GM21367 (cell line): ENCODE measurements around the gene PEX13.
"Not testable (repeated sequence)": the region's sequence is repeated elsewhere in the genome, so short reads cannot be mapped to it uniquely, and the experiment has no call there.

Experiments
- ATAC-seq: cut with Tn5 transposase; IDR thresholded peaks from one replicate; pipeline ENCODE4 v1.9.1; 2021; ENCODE audit not compliant: unreplicated experiment

Gene PEX13

DNA sequence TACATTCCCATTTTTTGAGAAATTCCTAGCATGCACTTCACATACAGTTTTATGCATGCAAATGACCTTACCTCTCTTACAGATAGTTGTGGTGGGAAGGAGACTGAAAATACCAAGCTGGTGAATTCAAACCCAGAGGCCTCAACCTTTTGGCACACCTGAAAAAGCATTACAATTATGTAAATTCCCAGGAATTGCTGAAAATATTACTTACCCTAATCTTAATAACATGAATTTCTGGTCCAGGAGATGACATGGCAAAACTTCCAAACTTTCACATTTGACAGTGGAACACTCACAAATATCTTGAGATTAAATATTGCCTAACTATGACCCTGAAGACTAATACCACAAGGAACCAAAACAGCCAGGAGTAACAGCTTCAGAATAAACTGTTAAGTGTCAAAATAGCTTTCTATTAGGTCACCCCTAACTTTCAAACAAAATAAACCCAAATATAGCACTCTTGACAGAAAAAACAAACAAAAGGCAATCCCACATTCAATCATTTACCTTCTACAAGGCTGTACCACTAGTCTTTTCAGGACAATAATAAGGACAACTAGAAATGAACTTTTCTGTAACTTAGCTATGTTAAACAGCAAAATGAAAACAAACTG lies 10.9 kb upstream of the PEX13 start:
- ATAC-seq: no peak

DNA sequence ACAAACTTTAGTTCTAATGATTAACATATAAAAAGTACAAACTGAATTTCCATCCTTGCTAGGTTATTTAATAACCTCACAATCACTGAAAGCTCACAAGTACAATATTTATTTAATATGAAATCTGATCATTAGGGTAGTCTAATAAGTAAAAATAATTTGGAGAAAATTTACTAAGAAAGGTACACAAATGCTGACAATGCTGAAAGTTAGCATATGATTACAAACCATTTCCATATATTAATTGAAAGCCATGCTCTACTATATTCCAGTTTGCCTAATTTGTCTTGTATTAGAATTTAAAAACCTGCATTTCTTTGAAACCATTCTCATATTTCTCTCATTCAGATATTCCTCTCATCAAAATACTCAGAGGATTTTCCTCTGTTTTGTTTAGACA lies 8.2 kb upstream of the PEX13 start:
- no peak for ATAC-seq

DNA sequence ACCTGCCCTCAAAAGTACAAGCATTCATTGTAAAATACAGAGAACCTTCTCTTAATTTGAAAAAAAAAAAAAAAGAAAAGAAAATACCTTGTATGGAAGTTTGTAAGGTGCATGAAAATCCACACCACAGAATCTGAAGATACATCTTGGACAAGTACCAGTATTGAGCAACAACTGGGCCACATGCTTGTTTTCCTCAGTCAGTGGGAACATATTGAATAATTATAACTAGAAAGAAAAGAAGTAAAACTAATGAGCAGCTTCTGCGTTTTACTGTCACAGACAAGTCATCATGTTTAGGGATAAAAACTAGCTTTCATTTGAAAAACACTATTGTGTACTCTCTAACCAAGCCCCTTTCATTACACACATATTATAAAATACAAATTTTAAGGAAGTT lies 5.8 kb upstream of the PEX13 start:
- ATAC-seq: no peak

DNA sequence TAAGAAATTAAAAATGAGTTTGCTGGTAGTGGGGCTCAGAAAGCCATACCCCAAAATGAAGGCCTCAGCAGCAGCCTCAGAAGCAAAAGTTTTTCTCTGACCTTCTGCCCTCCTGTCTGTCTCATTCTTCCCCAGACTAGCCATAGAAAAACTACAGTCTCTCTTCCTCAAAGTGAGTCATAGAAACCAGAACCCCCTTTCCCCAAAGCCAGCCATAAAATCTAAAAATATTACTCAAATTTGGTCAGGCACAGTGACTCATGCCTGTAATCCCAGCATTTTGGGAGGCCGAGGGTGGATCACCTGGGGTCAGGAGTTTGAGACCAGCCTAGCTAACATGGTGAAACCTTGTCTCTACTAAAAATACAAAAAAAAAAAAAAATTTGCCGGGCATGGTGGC lies 5.2 kb upstream of the PEX13 start:
- not testable (repeated sequence) for ATAC-seq

DNA sequence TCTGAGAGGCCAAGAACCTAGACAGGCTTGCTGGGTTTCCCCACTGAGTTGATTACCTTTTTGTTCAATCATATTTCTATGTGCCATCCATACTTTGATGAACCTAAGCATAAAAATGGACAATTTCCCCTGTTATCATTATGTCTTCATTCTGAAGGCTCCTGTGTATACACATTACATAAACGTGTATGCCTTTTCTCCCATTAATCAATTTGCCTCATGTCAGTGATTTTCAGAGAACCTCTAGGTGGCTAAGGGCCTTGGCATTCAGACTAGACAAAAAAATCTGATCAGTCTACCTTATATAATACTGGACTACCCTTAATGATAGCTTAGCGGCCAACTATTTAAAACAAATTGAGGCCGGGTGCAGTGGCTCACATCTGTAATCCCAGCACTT lies 4.1 kb upstream of the PEX13 start:
- ATAC-seq: no peak

DNA sequence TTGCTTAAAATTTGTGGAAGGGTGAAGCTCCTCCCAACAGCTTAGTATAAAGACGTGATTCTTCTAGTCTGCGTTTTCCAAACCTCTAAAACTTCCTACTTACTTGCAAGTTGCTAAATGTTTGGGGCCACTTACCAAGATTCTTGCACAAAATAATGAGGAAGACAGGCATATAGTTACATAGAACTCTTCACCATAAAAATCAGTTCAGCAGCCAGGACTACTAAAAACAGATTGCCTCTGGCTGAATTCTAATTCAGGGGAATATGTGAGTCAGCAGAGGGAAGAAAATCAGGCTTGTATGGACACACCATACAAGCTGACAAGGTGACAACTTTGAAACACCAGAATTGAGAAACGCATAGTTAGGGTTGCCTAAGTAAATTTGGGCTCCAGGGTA lies 2.8 kb upstream of the PEX13 start:
- no peak for ATAC-seq

DNA sequence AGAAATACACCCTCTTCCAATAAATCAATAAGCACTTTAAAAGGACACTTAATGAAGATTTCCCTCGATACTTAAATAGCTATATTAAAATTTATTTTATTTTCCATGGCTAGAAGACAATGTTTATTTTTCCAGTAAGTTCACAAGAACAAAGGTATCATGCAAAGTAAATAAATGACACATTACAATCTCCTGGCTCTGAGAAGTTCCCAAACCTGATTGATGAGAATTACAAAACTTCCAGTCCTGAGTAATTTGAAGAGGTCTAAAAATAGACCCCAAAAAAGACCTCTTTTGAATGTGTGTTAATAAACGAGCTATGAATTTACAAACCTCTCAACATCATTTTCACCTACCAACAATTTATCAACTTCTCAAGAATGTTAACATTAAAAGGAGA lies 1.5 kb upstream of the PEX13 start:
- ATAC-seq: no peak

DNA sequence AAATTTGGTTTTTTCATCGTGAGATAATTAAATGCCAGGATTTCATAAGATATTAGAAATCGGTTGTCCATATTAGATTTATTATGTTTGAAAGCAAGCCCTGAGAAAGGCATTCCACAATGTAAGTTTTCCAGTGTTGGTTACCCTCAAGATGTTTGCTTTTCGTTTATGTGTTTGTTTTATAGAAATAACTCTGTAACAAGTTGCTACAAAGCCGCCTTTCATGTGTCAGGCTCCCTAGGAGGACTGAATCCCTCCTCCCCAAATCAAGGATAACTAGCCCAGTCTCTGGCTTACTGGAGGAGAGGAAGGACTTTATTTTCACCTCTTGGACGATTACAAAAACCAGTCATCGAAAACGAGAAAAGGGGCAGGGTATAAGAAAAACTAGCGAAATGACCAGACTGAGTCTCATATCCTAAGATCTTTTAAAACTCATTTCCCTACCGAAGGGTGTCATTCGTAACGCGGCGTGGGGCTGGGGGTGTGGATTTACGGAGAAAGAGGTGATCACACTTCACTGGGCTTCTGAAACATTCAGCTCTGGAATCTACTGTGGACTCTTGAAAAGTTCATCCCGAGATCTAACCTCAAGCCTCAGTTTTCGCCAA lies 1.0 kb upstream of the PEX13 start:
- ATAC-seq: peak; percentile 16

DNA sequence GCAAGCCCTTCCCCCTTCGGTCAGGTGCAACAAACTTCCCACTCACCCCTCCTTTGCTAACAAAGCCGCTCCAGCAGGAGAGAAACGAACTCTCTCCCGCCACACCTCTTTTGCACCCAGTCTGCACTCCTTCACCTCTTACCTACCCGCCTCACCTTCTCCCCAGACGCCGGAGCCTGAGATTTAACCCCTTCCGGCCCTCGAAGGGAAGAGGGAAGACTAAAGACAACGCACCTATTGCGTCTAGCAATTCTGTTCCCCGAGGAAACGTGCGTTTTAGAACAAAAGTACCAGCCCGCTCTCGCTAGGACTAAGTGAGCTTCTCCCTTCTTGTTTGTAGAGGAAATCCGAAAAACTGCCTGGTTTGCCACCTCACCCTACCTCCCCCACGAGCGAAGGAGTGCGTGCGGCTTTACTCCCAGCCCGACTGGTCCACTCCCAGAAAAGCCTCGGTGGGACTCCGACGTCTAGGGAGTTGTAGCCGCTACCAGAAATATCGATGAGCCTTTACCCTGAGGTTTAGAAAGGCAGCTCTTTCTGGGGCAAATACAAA lies 441 bp upstream of the PEX13 start:
- ATAC-seq: peak; percentile 46

DNA sequence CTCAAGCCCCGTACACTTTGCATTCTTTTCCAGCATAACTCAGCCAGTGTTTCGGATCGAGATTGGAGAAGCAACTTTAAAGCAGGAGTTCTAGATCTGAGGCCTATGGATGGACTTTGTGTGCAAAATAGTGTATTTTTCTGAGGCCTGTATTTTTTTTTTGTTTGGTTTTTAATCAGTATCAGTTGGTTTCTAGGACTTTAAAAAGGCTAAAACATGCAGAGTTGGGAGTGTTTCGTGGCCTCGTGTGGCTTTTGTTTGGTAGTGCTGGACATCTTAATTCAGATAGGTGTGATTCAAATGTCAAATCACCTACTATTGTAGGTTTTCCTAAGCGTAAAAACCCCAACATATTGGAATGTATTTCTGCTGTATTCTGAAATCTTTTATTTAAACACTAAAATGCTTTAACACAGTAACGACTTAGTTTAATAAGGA lies 817 bp downstream of the PEX13 start:
- no peak for ATAC-seq

DNA sequence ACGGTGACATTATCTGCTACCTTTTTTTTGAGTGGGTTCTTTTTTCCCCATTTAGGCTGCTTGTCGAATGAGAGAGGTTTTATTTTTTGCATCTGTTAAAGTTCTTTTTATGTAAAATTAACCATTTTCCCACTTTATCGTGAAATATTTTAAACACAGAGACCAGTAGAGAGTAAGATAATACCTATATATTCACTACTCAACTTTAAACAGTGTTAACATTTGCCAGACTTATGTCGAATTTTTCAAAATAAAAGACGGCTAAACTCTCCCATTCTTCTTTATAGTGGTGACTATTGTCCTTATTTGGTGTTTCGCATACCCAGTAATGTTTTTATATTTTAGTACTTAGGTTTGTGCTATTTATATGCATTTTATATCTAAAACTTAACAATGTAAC lies 1.3 kb downstream of the PEX13 start:
- ATAC-seq: no peak

DNA sequence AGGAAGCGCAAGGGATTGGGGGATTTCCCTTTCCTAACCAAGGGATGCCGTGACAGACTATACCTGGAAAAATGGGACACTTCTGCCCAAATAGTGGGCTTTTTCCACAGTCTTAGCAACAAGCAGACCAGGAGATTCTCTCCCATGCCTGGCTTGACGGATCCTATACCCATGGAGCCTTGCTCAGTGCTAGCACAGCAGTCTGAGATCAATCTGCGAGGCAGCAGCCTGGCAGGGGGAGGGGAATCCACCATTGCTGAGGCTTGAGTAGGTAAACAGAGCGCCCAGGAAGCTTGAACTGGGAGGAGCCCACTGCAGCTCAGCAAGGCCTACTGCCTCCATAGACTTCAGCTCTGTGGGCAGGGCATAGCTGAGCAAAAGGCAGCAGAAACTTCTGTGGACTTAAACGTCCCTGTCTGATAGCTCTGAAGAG lies 3.7 kb downstream of the PEX13 start:
- no peak for ATAC-seq

DNA sequence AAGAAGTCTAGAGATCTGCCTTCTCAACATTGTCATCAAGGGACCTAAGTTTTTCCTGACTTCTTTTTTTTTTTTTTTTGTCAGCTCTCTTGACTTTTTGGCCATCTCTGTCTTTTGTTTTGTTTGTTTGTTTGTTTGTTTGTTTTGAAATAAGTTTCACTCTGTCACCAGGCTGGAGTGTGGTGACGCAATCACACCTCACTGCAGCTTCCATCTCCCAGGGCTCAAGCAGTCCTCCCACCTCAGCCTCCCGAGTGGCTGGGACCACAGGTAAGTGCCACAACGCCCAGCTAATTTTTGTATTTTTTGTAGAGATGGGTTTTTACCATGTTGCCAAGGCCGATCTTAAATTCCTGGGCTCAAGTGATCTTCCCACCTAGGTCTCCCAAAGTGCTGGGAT lies 6.2 kb downstream of the PEX13 start:
- no peak for ATAC-seq

DNA sequence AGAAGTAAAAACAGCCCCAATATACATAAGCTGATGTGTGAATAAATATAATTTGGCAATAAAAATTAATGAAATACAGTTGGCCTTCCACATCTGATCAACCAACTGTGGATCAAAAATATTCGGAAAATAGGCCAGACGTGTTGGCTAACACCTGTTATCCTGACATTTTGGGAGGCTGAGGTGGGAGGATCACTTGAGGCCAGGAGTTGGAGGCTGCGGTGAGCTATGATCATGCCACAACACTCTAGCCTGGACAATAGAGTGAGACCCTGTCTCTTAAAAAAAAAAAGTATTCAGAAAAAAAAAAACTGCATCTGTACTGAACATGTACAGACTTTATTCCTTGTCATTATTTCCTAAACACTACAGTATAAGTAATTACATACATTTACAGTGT lies 12.0 kb downstream of the PEX13 start:
- ATAC-seq: no peak

DNA sequence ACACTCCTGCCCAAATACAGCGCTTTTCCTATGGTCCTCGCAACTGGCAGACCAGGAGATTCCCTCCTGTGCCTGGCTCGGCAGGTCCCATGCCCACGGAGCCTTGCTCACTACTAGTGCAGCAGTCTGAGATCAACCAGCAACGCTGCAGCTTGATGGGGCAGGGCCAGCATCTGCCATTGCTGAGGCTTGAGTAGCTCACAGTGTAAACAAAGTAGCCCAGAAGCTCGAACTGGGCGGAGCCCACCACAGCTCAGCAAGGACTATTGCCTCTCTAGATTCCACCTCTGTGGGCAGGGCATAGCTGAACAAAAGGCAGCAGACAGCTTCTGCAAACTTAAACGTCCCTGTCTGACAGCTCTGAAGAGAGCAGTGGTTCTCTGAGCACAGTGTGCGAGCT lies 17.1 kb downstream of the PEX13 start:
- ATAC-seq: not testable (repeated sequence)

DNA sequence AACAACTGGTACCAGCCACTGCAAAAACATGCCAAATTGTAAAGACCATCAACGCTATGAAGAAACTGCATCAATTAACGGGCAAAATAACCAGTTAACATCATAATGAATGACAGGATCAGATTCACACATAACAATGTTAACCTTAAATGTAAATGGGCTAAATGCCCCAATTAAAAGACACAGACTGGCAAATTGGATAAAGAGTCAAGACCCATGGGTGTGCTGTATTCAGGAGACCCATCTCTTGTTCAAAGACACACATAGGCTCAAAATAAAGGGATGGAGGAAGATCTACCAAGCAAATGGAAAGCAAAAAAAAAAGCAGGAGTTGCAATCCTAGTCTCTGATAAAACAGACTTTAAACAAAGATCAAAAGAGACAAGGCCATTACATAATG lies 19.1 kb downstream of the PEX13 start:
- not testable (repeated sequence) for ATAC-seq

DNA sequence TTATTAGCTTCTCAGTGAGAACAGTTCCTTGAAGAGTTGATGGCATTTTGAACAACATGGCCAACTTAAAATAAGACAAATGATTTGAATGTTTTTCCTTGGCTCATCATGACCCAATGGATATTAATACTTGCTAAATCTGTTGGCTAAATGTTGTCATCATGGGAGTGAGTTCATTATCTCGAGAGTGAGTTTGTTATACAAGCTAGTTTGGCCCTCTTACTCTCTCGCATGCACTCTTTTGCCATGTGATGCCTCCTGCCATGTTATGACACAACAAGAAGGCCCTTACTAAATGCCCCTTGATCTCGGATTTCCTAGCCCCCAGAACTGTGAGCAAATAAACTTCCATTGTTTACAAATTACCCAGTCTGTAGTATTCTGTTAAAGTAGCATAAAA lies 25.3 kb downstream of the PEX13 start:
- no peak for ATAC-seq

DNA sequence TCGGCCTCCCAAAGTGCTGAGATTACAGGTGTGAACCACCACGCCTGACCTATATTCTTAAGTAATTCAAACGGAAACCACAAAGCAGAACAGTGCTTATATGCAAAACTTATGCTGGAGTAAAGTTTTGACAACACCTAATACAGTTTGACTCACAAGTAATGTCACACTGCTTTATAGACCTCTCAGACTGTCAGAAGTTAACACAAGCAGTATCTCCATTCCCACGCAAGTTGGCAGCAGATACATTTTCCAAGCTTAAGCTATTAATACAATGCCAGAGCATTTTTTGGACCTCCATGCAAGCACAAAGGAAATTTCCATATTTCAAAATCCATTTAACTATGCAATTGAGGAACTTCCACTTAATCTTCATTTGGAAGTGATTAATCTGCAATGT lies 27.1 kb downstream of the PEX13 start:
- no peak for ATAC-seq

DNA sequence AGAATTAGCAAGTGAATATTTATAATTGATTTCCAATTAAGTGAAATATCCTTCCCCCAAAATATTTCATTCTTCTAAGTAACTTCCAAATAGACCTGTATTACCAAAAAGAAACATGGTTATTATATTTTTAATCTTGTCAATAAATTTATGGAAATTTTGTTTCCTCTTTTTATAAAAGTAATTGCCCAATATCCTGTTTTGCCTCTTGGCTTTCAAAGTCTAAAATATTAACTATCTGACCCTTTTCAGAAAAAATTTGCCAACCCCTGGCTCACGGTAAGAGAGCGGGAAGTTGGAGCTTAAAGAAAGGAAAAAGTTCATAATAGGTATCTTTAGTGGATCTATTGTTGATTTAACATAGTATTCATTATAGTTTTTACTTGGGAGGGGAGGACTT lies 27.7 kb downstream of the PEX13 start:
- no peak for ATAC-seq

DNA sequence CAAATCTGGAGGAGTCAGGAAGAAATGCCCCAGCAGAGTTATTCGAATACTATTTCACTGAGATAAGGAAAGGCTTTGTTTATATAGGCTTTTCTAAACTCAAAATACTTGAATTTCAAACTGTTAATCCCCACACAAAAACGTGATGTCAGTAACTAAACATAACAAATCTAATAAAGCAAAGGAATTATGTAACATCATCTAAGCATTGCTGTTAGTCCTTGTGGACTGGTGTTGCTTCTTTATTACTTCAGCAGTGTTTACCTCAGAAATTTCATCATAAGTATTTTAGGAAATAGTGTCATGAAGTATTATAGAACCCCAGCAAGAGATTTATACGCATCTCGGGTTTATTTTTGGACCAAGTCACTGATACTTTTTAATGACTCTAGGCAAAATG lies 28.5 kb downstream of the PEX13 start:
- ATAC-seq: no peak

DNA sequence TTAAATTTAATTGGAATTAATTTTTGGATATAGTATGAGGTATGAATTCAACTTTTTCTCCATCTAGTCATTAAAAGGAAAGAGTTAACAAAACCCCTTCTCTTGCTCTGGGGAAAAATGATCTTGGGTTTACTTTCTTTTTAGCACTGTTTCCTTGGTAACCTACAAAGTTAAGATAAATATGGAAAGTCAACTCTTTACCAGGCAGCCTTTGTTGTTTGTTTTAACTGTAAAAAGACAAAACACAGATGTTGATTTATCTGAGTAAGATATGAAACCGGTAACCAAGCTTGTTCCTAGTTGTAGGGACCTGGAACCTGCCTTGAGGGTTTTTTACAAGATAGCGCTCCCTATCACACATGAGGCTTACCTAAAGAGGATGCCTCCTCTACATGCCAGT lies 38.0 kb downstream of the PEX13 start:
- ATAC-seq: no peak

DNA sequence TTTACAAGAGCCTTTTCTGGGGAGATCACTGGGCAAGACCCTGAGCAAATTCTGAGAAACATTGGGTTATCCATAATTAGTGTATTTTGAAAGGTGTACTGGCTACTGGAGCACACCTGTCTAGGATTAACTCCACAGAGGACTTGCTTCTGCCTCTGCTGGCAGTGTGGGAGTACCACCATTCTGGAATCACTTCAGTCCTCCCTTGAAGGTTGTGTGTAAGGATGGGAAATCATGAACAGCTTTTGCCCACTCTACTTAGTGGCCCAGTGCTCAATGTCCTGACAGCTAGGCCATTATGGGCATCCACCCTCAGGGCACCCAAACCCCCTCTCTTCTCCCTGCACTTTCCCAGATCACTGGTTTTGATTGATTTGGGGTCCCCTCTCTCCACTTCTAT lies 40.0 kb downstream of the PEX13 start:
- no peak for ATAC-seq

DNA sequence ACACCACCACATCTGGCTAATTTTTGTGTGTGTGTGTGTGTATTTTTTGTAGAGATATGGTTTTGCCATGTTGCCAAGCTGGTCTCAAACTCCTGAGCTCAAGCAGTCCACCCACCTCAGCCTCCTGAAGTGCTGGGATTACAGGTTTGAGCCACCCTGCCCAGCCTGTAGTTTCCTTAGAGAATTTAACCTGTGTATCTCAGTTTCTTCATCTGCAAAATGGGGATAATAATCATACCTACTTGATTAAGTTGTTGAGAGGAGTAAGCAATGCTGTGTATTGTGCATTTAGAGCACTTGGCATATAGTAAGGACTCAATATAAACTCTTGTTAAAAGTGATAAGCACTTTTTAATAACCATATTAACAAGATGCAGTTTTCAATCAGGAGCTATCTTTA lies 41.9 kb downstream of the PEX13 start:
- no peak for ATAC-seq
